Measurements from ENCODE around the gene AZI2.

AZI2 gene, protein sequence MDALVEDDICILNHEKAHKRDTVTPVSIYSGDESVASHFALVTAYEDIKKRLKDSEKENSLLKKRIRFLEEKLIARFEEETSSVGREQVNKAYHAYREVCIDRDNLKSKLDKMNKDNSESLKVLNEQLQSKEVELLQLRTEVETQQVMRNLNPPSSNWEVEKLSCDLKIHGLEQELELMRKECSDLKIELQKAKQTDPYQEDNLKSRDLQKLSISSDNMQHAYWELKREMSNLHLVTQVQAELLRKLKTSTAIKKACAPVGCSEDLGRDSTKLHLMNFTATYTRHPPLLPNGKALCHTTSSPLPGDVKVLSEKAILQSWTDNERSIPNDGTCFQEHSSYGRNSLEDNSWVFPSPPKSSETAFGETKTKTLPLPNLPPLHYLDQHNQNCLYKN

DNA sequence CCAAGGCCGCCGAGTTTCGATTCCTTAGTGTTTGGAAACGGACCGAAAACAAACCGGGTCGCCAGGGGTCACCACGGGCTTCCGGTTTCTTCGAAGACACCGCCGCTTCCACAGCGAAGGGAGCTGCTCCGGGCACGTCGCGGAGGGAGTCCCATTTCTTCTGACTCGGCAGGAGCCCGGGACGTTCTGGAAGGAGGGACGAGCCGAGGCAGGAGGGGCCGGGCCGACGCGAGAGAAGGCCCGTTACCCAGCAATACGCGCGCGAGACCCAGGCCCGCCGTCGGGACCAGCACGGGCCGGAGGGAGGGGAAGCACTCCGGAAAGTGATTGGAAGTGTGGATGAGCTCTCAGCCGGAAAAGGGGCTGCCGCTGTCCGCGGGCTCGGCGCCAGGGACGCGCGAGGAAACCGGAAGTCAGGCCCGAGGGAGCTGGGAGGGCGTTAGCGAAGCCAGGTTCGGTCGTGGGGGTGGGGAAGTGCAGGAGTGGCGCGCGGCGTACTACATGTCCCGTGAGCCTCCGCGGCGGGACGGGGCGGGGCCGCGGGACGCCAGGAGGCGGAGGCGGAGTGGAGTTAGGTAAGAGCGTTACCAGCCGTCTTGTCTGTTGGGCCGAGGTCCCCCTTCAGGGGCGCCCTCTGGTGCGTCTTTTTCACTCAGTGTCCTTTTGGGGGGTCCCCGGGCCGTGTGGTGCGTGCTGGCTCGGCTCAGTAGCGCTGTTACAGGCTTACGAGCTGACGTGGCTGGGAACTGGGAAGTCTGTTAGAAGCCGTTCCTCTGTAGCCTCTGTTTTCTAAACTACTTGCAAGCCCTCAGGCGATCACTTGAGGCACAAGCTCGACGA is at the start of gene AZI2, which contains the start of gene ZCWPW2:
Gene AZI2 (minus strand): TSS at position 196 of the 840 bp plus-strand sequence. CDS start 8,207 bp downstream, outside the sequence.
Gene ZCWPW2 (plus strand): TSS at position 93 of the 840 bp plus-strand sequence. CDS start 64,348 bp downstream, outside the sequence.
- peak; percentile 83 for DNase-seq (ENCODE audit: low spot score)

DNA sequence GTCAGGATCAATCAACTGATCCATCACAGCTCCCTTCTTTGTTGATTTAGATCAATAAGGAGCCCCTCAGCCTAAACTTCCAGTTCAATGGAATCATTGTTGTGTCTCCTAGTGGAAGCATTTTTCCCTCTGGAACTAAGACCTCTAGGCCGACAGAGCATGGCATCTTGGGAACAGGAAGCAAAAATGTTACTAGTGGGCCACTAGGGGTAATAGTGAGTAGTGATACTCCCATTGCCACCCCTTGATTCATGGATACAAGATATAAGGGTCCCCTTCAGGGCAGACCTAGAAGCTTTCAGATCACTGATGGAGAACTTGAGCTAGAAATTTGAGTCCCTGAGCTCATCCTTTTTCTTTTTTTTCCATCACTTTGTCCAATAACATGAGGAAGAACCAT is 40.4 kb upstream of the AZI2 start:
- DNase-seq (ENCODE audit: low spot score): no peak

DNA sequence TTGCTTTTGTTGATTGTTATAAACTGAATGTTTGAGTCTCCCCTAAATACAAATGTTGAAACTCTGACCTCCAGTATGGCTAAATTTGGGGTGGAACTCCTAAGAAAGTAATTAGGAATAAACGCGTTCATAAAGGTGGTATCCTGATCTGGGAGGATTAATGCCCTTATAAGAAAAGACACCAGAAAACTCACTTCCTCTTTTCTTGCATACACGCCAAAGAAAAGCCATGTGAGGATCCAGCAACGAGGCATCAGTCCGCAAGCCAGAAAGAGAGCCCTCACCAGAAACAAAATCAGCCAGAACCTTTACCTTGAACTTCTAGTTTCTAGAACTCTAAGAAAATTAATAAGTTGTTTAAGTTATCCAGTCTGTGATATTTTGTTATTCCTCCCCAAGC is 37.4 kb upstream of the AZI2 start:
- DNase-seq (ENCODE audit: low spot score): no peak

DNA sequence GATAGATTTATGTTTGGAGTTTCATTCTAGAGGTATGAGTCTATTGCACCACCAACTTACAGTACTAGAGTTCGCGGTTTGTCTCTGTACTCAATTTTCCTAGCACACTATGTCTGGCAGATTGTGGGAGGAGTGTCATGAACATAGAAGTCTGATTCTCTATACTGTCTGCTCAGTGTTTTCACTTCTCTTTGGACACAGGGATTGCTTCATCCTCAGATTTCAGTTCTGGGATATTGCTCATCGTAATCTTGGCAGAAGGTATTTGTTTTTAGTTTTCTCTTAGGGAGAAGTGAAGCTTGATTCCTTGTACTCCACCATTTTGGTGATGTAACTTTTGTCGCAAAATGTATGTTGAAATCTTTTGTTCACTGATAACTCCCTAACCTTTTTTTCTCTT is 27.8 kb upstream of the AZI2 start:
- DNase-seq (ENCODE audit: low spot score): no peak

DNA sequence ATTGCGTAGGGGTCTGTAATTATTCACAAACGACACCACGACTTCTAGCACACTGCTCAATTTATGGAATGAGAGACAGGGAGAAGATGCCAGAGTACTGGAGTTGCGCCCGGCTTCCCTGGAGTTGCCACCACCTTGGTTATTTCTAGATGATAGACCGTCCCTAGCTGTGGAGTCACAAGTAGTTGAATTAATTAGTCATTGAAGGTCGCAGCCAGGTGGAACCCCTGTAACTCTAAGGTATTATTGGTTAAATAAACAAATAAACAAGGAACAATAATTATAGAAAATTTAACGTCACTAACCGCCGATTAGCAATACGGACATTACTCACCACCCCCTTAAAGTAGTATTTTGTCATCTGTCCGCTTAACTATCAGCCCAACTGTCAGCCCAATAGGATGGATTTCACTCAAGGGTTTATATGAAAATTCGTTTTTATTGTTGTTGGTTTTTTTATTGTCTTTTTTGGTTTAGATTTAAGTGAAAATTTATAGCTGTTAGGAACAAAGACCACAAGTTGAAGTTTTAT is 911 bp upstream of the AZI2 start:
- no peak for DNase-seq (ENCODE audit: low spot score)

DNA sequence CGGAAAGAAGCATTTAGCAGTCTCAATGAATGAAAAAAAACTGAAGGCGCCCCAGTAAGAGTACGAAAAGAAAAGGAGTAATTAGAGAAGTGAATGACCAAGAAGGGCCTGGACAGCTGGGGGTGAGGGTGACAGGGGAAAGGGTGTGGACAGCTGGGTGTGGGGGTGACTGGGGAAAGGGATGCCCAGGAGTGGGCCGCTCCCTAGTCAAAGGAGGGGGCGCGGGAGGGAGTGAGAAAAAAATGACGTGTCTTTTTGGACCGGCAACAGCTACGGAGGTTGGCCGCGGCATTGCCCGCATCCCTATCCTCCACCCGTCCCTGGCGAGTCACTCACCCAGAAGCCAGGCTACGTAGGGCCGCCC is 377 bp downstream of the AZI2 start:
- no peak for DNase-seq (ENCODE audit: low spot score)

DNA sequence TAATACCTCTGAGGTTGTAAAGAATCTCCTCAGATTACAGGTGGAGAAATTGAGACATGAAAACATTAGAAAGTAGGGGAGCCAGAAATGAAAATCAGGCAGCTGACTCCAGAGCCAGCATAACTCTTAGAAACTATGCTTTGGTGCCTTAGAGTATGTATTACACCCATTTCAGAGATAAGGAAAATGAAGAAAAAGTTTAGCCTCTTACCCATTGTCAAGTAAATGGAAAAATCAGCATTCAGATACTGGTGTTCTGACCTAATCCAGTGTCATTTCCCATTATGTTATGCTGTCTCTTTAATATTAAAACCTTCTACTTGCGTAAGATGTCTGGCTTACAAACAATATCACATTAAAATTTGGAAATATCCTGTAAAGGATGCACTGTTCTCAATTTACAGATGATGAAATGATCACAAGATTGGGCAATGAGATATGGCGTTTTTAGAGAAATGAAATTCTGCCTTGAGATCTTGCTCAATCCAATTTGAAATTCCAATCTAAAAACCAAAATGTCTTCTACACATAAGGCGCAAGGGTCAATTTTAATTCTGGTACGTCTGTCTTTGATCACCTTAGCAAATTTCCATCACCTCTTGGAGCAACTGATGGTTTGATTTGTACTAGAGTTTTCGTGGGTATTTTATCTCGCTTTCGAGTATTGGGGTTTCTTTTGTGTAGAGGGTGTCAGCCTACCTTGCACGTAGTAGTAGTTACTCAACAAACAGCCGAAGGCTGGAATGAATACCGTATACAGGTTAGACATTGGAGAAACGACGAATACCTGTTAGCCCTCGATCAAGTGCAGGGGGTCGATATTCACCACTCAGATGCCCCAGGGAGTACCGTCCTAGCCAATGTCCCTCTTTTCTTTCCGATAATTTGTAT is 1.0 kb downstream of the AZI2 start:
- DNase-seq (ENCODE audit: low spot score): peak; percentile 2

DNA sequence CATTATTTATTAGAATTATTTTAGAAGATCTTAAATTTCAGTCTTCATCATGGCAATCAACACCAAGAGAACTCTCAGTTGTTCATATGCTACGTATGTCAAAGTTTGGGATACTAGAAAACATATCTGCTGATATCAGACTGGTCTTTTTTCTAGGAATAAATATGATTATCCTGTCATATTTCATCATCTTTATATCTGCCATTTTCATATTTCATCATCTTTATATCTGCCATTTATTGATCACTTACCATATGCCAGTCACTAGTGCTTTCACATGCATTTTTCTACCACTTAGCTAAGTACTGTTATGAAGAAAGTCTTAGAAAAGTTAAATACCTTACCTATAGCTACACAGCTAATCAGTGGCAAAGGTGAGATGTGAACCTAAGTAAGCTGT is 2.9 kb downstream of the AZI2 start:
- no peak for DNase-seq (ENCODE audit: low spot score)

DNA sequence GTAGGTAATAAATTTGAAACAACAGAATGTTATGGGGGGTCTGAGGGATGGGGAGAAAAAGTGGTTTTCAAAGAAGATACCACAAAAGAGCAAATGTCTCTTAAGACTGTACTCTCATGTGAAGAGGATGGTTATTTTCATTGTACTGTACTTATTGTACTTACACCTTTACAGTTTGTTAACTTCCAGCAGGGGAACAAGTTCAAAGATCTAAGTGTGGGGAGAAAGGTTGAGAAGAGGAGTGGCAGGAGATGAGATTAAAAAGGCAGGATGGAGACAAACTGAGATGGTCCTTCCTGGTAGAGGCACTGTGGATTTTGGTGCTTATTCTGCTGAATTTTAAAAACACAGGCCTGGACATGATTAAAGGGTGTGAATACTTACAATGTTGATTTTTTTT is 5.5 kb downstream of the AZI2 start:
- no peak for DNase-seq (ENCODE audit: low spot score)

DNA sequence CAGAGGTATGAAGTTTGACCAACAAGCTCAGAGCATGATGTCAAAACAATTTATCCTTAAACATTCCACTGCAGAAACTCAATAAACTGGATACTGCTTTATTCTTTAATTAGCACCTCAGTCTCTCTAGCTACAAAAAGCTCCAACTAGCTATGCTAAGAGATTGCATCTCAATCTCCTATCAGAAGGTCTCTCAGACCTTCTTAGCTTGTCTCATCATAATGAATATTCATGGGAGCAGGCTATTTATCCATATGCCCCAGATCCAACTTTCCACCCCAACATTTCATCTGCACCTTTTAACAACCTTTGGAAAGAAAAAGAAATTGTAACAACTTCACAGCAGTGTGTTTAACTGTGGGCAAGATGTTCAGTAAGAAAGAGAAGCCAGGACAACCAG is 11.4 kb downstream of the AZI2 start:
- DNase-seq (ENCODE audit: low spot score): no peak

DNA sequence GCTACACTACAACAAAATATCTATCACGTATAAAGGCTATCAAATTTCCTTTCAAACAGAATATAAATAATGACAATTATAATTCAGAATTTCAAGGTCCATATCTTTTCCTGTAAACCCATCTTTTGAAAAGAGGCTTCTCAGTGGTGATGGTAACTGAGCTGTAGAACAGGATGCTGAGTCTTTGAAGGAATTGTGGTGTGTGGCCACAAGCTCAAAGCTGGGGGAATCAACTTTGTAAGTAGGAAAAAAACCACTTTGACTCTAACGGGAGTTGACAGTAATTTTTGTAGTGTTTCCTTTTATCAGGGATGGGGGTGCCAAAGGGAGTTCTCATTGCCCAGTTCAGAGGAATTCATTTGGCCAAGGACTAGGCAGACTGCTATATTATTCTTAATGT is 13.4 kb downstream of the AZI2 start:
- no peak for DNase-seq (ENCODE audit: low spot score)

DNA sequence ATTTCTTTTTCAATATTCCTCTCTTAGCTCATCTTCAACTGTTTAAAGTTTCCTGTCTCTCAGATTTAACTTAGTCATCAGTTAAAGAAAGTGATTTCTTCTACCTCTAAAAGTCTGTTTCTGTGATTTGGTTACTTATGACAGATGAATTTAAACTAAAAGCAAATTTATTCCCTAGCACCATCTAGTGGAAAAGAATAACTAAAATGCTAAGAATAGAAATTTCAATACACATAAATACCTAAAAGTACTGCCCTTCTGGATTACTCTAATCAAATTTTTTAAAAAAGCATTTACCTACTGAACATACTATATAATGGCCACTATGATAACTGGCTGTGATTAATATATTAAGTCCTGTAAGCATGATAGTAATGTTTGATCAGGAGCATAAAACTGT is 14.1 kb downstream of the AZI2 start:
- DNase-seq (ENCODE audit: low spot score): no peak

DNA sequence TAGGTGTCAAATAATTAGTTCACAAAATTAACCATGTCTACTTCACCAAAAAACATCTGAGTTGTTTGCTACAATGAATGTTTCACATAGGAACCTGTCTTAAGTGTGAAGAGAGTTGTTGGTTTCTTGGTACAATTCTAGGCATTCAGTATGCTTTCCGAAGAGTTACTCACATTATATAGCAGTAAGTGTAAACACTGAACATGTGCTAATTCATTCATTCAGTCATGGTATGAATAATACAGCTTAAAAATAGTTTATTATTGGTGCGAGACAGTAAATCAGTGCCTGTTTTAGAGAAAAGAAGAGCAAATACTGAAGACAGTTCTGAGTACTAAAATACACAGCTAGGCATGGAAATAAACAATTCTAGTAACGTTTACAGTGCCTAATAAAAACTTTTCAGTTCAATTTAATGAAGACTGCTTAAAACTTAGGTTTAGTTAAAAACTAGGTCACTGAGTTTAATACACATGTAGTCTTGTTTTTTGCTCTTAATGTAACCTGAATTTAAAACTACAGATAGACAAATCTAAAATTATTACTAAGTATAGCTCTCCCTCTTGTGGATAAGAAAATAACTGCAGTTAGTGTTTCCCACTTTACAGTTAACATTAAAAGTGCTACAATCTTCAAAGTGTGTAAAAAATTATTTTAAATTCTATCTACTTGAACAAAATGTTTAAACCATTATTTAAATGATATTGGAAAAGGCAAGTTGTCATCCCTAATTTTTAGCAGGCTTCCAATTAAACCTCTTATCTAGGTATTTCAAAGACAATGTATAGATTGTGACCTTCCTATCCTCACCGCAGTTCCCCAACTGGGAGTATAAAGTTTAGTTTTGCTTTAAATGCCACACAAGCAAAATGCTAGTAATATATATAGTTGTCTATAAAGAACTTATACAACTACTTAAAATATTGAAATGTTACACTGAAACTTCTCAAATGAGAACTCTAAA is 20.2 kb downstream of the AZI2 start:
- no peak for DNase-seq (ENCODE audit: low spot score)

DNA sequence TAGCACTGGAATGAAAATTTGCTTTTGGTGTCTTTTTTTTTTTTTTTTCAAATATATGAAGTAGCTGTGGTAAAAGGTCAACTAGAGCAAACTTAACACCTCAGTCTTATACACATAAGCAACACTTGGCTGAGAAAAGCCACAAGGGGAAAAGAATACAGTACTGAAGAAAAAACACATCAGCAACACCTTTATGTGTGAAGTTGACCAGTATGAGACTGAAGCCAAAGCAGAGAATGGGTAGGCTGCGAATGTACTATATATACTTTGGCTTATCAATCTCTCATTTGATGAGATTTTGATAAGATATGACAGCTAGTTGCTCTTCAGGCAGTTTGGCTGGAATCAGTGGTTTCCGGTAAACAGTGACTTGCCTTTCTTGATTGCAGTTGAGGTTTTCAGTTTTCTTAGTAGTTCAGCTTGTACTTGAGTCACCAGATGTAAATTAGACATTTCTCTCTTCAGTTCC is 22.1 kb downstream of the AZI2 start:
- no peak for DNase-seq (ENCODE audit: low spot score)

DNA sequence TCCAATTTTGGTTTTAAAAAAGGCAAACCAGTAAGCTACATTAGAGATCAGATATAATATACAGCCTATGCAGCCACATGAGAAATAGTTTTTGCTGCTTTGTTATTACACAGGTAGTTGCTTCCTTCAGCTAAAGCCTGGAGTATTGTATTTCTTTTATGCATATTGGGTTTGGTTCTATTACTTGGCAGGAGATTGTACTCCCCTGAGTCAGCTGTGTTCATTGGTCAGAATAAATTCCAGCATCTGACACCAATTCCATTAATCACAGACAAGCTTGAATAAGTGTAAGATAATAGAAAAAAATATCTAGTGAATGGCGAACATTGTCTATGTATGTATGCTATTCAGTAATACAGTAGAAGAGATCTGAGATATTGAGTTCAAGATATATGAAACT is 26.2 kb downstream of the AZI2 start:
- no peak for DNase-seq (ENCODE audit: low spot score)

DNA sequence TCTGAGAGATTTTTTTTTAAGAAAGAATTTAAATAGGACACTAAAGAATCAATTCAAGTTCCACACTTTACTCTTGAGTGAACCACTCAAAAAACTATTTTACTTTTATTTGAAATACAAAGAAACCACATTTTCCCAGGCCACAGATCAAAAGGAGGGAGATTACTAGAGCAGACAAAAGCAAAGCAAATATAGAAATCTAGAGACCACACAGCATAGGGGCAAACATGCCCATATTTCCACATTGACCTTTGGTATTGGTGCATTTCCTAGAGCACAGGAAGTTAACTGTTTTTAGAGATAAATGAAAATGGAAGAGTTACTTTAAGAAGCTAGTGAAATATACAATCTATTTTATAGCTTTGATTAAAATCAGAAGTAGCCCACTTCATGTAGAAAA is 27.6 kb downstream of the AZI2 start:
- DNase-seq (ENCODE audit: low spot score): no peak

DNA sequence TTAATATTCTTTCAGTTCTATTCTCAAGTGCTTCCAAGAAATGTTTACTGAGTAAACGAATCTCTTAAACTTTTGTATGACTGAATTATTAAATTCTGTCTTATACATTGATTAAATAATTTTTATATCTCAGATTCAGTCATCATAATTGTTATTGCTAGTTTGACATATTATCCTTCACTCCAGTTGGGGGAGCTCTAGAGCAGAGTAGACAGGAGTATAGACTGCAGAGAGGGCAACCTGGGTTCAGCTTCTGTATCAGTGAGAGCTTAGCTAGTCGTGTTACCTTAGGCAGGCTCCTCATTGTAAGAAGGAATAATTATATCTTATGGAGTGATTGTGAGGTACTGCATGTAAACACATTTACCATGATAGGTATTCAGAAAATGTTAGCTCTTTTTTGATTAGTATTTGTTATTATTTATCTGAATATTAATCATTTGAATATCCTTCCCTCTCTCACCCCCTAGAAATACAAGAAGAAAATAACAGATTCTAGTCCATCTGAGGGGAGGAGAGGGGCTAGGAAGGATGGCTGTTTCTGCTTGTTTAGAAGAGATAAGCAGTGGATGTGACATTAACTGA is 31.1 kb downstream of the AZI2 start:
- DNase-seq (ENCODE audit: low spot score): peak; percentile 63

DNA sequence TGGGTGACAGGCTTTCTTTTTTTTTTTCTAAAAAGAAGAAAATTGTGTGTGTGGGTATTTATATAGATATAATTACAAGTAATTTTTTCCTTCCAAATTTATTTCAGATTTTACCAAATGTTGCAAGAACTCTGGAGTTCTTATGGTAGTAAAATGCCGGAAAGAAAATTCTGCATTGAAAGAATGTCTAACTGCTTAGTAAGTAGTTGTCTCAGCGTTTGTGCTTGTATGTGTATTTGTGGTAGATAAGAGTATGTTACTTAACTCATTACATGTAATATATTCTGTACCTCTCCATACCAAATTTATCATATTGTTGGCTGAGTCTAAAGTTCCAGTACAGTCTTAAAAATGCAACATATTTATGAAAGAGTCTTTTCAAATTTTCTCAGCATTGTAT is 32.4 kb downstream of the AZI2 start:
- no peak for DNase-seq (ENCODE audit: low spot score)

DNA sequence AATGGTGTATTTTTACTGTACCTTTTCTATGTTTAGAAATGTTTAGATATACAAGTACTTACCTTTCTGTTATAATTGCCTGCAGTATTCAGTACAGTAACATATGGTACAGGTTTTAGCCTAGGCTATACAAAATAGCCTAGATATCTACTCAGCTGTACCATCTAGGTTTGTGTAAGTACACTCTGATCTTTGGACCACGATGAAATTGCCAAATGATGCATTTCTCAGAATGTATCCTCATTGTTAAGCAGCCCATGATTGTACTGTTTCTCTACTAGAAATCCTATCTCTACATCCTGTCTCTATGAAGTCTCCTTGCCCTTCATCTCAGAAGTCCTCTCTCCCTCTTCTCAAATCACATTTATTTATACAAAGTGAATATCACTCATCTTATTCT is 32.9 kb downstream of the AZI2 start:
- no peak for DNase-seq (ENCODE audit: low spot score)

DNA sequence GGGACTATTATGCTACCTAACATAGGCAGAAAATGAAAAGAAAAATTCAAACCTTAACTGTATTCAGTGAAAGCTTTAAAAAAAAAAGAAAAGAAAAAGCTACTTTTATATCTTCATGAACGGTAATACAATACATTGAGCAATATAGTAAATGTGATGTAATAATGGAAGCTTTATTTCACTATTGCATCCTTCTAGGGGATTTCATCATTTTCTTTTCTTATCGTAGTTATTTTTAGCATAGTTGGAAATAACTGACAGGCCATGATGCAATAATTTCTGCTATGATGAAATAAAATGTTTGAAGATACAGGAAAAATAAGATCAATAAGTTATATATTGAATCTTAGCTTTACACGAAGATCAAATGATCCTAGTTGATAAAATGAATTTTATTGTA is 40.4 kb downstream of the AZI2 start:
- DNase-seq (ENCODE audit: low spot score): no peak

Data from iPS-NIHi11 (cell line).